SK-N-SH (cell line): Measurements from ENCODE around the gene RPS17.

Source experiments
- CTCF ChIP-seq: fragments of 200-600 bp; sonication (generic); IDR thresholded peaks from 2 replicates; pipeline ENCODE4 v1.6.1; 2017; ENCODE audit warnings: antibody characterized with exemption, mild to moderate bottlenecking, moderate library complexity
- FOXJ3 ChIP-seq: sonication (generic); formaldehyde crosslinking; IDR thresholded peaks from 2 replicates; pipeline ENCODE4 v1.5.1; 2020; ENCODE audit warnings: mild to moderate bottlenecking, missing genetic modification reagents
- FOXM1 ChIP-seq: IDR thresholded peaks from 2 replicates; pipeline ENCODE4 v1.4.0; 2012; ENCODE audit warnings: low read depth, mild to moderate bottlenecking
- MAX ChIP-seq: IDR thresholded peaks from 2 replicates; pipeline ENCODE4 v1.4.0; 2012; ENCODE audit warnings: low read depth
- NFIC ChIP-seq: IDR thresholded peaks from 2 replicates; pipeline ENCODE4 v1.4.0; 2012; ENCODE audit warnings: borderline replicate concordance
- NRF1 ChIP-seq: IDR thresholded peaks from 2 replicates; pipeline ENCODE4 v1.6.1; 2012; ENCODE audit warnings: low read depth, mild to moderate bottlenecking, low read length
- POLR2AphosphoS5 ChIP-seq: IDR thresholded peaks from 2 replicates; pipeline ENCODE4 v1.6.1; 2012; ENCODE audit warnings: low read depth, low read length
- RAD21 ChIP-seq: IDR thresholded peaks from 2 replicates; pipeline ENCODE4 v1.6.1; 2012; ENCODE audit warnings: mild to moderate bottlenecking, low read length
- REST ChIP-seq: IDR thresholded peaks from 2 replicates; pipeline ENCODE4 v1.6.1; 2012; ENCODE audit warnings: mild to moderate bottlenecking, low read depth, low read length, moderate library complexity
- TAF1 ChIP-seq: IDR thresholded peaks from 2 replicates; pipeline ENCODE4 v1.6.1; 2012; ENCODE audit warnings: low read depth, mild to moderate bottlenecking, low read length, moderate library complexity, borderline replicate concordance
- TCF12 ChIP-seq: IDR thresholded peaks from 2 replicates; pipeline ENCODE4 v1.4.0; 2012
- USF1 ChIP-seq: IDR thresholded peaks from 2 replicates; pipeline ENCODE4 v1.4.0; 2012; ENCODE audit warnings: low read depth, borderline replicate concordance

- TF ChIP-seq MAX (no peak), NRF1 (no peak), NFIC (no peak), RAD21 (no peak), CTCF (no peak), REST (no peak), USF1 (no peak), FOXM1 (no peak), TAF1 (no peak), TCF12 (no peak), POLR2AphosphoS5 (no peak), FOXJ3 (CRISPR knock-in tag) (no peak)
These were observed 32.7 kb upstream of the RPS17 start for GRCh38 chr15:82572986-82573385.
